ENCODE data around the gene CRIP2. TPM values are rescaled to one million over a fixed set of nuclear protein-coding genes. Genes with fewer than 3 reads are reported as not detected.

Gene CRIP2
- total and polyA plus RNA-seq, 9 of the 15 experiments (the other 6 are each of a cell fraction or from before 2014, with no cell fraction given), result 0.18 to 2.0 (median 0.69) TPM; not detected in 1

GRCh38 chr14:105436402-105436801 lies 38.2 kb upstream of the CRIP2 start:
- no TSS peak for BruUV-seq (replicated peaks)

More at GRCh38 chr14:105436402-105436801, 38.2 kb upstream of the CRIP2 start:
- in situ Hi-C loops (cut with MboI) (no loop called here), intact Hi-C loops (cut with micrococcal nuclease) (no loop called here)
- peaks cover 70% of the 10 kb centered on the region for H3K79me2 ChIP-seq (ENCODE audit: control insufficient read depth, insufficient read depth, low read length)
- ChIA-PET POLR2A (interaction anchor here (2.1 kb wide), 1 partner anchor 13 kb away, joined by 4 read pairs; no protein-coding TSS in a partner anchor), CTCF (ENCODE audit: low intra/inter-chr PET ratio) (no interaction called here)
- H3K4me2 ChIP-seq (ENCODE audit: insufficient read depth, low read length), result no peak overlapping the region
- no peak for ATAC-seq
- H3K9ac ChIP-seq (ENCODE audit: insufficient read depth in 1 of 2, low read depth in 2 of 2, low read length in 2 of 2), result no peak overlapping the region
- no peak for DNase-seq (ENCODE audit: extremely low read depth in 1 of 4, low spot score in 3 of 4)
- peaks cover 8% of the 10 kb centered on the region; the same call in 1 of the 2 replicates for H4K20me1 ChIP-seq (replicated peaks; ENCODE audit: control insufficient read depth, insufficient read depth, low read length)
- no peaks in the 10 kb centered on the region for H3K9me3 ChIP-seq (replicated peaks; ENCODE audit: control insufficient read depth, insufficient read depth, low read depth, low read length)
- no peak for FAIRE-seq
- H3K4me3 ChIP-seq, result no peak overlapping the region
- H3K27ac ChIP-seq (ENCODE audit: extremely low read depth, low read depth, low read length), result no peak overlapping the region
- H3K4me1 ChIP-seq (replicated peaks in 1 of 2; ENCODE audit: control insufficient read depth in 2 of 2, insufficient read depth in 2 of 2, low read length in 2 of 2), result peaks cover 0 to 50% of the 10 kb centered on the region in 2 experiments; a peak in 2 of 5 replicates
- no peak overlapping the region for H2AFZ ChIP-seq (ENCODE audit: low read depth, low read length)
- TF ChIP-seq FOXO4 (CRISPR knock-in tag; IDR thresholded peaks at IDR 0.05), result no peak
- no peak for TF ChIP-seq CREBBP (IDR thresholded peaks at IDR 0.05; ENCODE audit: low read depth, low read length)
- no peak for TF ChIP-seq CUX1 (CRISPR knock-in tag; IDR thresholded peaks at IDR 0.05)
- no peak for TF ChIP-seq USF2 (CRISPR knock-in tag; IDR thresholded peaks at IDR 0.05)
- TF ChIP-seq MCM5 (IDR thresholded peaks at IDR 0.05; ENCODE audit: low read depth), result no peak
- no peak for TF ChIP-seq PCBP2 (IDR thresholded peaks at IDR 0.05; ENCODE audit: low read depth, low read length, poor library complexity, severe bottlenecking)
- no peak for TF ChIP-seq CCAR2 (IDR thresholded peaks at IDR 0.05; ENCODE audit: low read depth, low read length)
- H3K9me1 ChIP-seq (ENCODE audit: control insufficient read depth, insufficient read depth, low read length), result no peaks in the 10 kb centered on the region
- no peaks in the 10 kb centered on the region for H3K27me3 ChIP-seq (ENCODE audit: control insufficient read depth in 2 of 2, insufficient read depth in 2 of 2, low read length in 2 of 2)
- 94% methylated on average over 10 of the region's 12 CpGs for WGBS (ENCODE audit: insufficient coverage, low coverage, missing lambda C conversion rate)
- H3K36me3 ChIP-seq (ENCODE audit: control insufficient read depth, insufficient read depth, low read length), result peaks cover 43% of the 10 kb centered on the region; the same call in 1 of the 3 replicates
